ENCODE results near the gene DTD1.

Gene DTD1

GRCh38 chr20:18805881-18806280 lies 218.0 kb downstream of the DTD1 start:
- Histone ChIP-seq H4K20me1 (ENCODE audit: control insufficient read depth, insufficient read depth, low read depth, low read length) (no peaks in the 10 kb centered on the region), H3K36me3 (ENCODE audit: control insufficient read depth, low read length) (no peaks in the 10 kb centered on the region), H3K79me2 (ENCODE audit: control insufficient read depth, low read length) (no peaks in the 10 kb centered on the region), H3F3A (ENCODE audit: control insufficient read depth, insufficient read depth) (no peaks in the 10 kb centered on the region), H3K9me3 (ENCODE audit: control insufficient read depth, insufficient read depth, low read length) (no peaks in the 10 kb centered on the region), H3K4me3 (ENCODE audit: low read length) (no peak overlapping the region), H3K27me3 (ENCODE audit: control insufficient read depth, low read length) (no peaks in the 10 kb centered on the region), H3K4me2 (ENCODE audit: low read length) (no peak overlapping the region), H3K4me1 (ENCODE audit: control insufficient read depth, low read length) (no peaks in the 10 kb centered on the region), H3K27ac (ENCODE audit: low read depth, low read length) (no peak overlapping the region), H3K9me2 (replicated peaks; ENCODE audit: control insufficient read depth, low read length) (no peaks in the 10 kb centered on the region)
- TF ChIP-seq CTCF (IDR thresholded peaks at IDR 0.05; ENCODE audit: low read depth, low read length, poor library complexity, severe bottlenecking) (no peak), EZH2phosphoT487 (IDR thresholded peaks at IDR 0.05; ENCODE audit: borderline replicate concordance, low read length) (no peak)

- H3K4me1 ChIP-seq (ENCODE audit: control insufficient read depth, low read length), result no peaks in the 10 kb centered on the region
- H3K79me2 ChIP-seq (ENCODE audit: control insufficient read depth, low read length), result no peaks in the 10 kb centered on the region
- no peak overlapping the region for H3K27ac ChIP-seq (ENCODE audit: low read depth, low read length)
- H4K20me1 ChIP-seq (ENCODE audit: control insufficient read depth, insufficient read depth, low read depth, low read length), result no peaks in the 10 kb centered on the region
- TF ChIP-seq EZH2phosphoT487 (IDR thresholded peaks at IDR 0.05; ENCODE audit: borderline replicate concordance, low read length) (no peak), CTCF (IDR thresholded peaks at IDR 0.05; ENCODE audit: low read depth, low read length, poor library complexity, severe bottlenecking) (no peak)
- no peak overlapping the region for H3K4me3 ChIP-seq (ENCODE audit: low read length)
- H3K4me2 ChIP-seq (ENCODE audit: low read length), result no peak overlapping the region
- no peaks in the 10 kb centered on the region for H3K9me3 ChIP-seq (ENCODE audit: control insufficient read depth, insufficient read depth, low read length)
- no peaks in the 10 kb centered on the region for H3K9me2 ChIP-seq (replicated peaks; ENCODE audit: control insufficient read depth, low read length)
- no peaks in the 10 kb centered on the region for H3K27me3 ChIP-seq (ENCODE audit: control insufficient read depth, low read length)
- H3K36me3 ChIP-seq (ENCODE audit: control insufficient read depth, low read length), result no peaks in the 10 kb centered on the region
- no peaks in the 10 kb centered on the region for H3F3A ChIP-seq (ENCODE audit: control insufficient read depth, insufficient read depth)
Observed at GRCh38 chr20:18808712-18809111, 220.9 kb downstream of the DTD1 start.

- H4K20me1 ChIP-seq (ENCODE audit: control insufficient read depth, insufficient read depth, low read depth, low read length), result no peaks in the 10 kb centered on the region
- no peaks in the 10 kb centered on the region for H3K4me1 ChIP-seq (ENCODE audit: control insufficient read depth, low read length)
- H3K36me3 ChIP-seq (ENCODE audit: control insufficient read depth, low read length), result no peaks in the 10 kb centered on the region
- TF ChIP-seq EZH2phosphoT487 (IDR thresholded peaks at IDR 0.05; ENCODE audit: borderline replicate concordance, low read length), result no peak
- TF ChIP-seq CTCF (IDR thresholded peaks at IDR 0.05; ENCODE audit: low read depth, low read length, poor library complexity, severe bottlenecking), result no peak
- H3K27me3 ChIP-seq (ENCODE audit: control insufficient read depth, low read length), result no peaks in the 10 kb centered on the region
- H3F3A ChIP-seq (ENCODE audit: control insufficient read depth, insufficient read depth), result no peaks in the 10 kb centered on the region
- no peak overlapping the region for H3K4me3 ChIP-seq (ENCODE audit: low read length)
- H3K79me2 ChIP-seq (ENCODE audit: control insufficient read depth, low read length), result no peaks in the 10 kb centered on the region
- no peaks in the 10 kb centered on the region for H3K9me3 ChIP-seq (ENCODE audit: control insufficient read depth, insufficient read depth, low read length)
- H3K4me2 ChIP-seq (ENCODE audit: low read length), result no peak overlapping the region
- no peaks in the 10 kb centered on the region for H3K9me2 ChIP-seq (replicated peaks; ENCODE audit: control insufficient read depth, low read length)
- no peak overlapping the region for H3K27ac ChIP-seq (ENCODE audit: low read depth, low read length)
Observed at GRCh38 chr20:18811186-18811585, 223.3 kb downstream of the DTD1 start.

- Histone ChIP-seq H3K79me2 (ENCODE audit: control insufficient read depth, low read length) (no peaks in the 10 kb centered on the region), H3K27ac (ENCODE audit: low read depth, low read length) (no peak overlapping the region), H3K4me1 (ENCODE audit: control insufficient read depth, low read length) (no peaks in the 10 kb centered on the region), H3K27me3 (ENCODE audit: control insufficient read depth, low read length) (no peaks in the 10 kb centered on the region), H3K9me3 (ENCODE audit: control insufficient read depth, insufficient read depth, low read length) (no peaks in the 10 kb centered on the region), H3K4me2 (ENCODE audit: low read length) (no peak overlapping the region), H3F3A (ENCODE audit: control insufficient read depth, insufficient read depth) (no peaks in the 10 kb centered on the region), H3K4me3 (ENCODE audit: low read length) (no peak overlapping the region), H3K9me2 (replicated peaks; ENCODE audit: control insufficient read depth, low read length) (no peaks in the 10 kb centered on the region), H3K36me3 (ENCODE audit: control insufficient read depth, low read length) (no peaks in the 10 kb centered on the region), H4K20me1 (ENCODE audit: control insufficient read depth, insufficient read depth, low read depth, low read length) (no peaks in the 10 kb centered on the region)
- no peak for TF ChIP-seq CTCF (IDR thresholded peaks at IDR 0.05; ENCODE audit: low read depth, low read length, poor library complexity, severe bottlenecking)
- no peak for TF ChIP-seq EZH2phosphoT487 (IDR thresholded peaks at IDR 0.05; ENCODE audit: borderline replicate concordance, low read length)
Observed at GRCh38 chr20:18811904-18812303, 224.1 kb downstream of the DTD1 start.

All from DOHH2 (cell line).